Measurements from ENCODE around the gene LRFN4. TPM values are rescaled to one million over a fixed set of nuclear protein-coding genes. Genes with fewer than 3 reads are reported as not detected.

LRFN4 gene
- total and polyA plus RNA-seq, 10 of the 15 experiments (the other 5 are each of a cell fraction or from before 2014, with no cell fraction given) = 0.03 to 43.8 (median 4.9) TPM

DNA sequence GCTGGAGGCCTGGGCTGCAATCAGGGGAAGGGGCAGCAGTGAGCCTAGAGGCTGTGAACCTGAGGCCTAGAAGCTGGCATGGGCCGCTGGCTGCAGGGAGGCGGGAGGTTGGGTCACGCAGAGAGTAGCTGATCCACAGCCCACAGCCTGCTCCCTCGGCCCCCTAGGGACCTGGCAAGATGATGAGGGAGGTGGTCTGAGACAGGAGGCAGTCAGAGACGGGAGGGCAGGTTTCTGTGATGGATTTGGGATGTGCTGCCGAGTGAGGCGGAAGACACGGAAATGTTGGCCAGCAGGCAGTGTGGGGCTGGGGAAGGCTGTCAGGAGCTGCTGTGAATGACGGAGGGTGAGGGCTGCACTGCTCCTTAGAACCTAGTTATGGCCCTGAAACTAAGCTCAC, 22.7 kb downstream of the LRFN4 start:
- TF ChIP-seq BCL11A (IDR thresholded peaks at IDR 0.05; ENCODE audit: low read depth, low read length) = no peak
- TF ChIP-seq SREBF1 (IDR thresholded peaks at IDR 0.05; ENCODE audit: low read length) = no peak
- TF ChIP-seq CREM (IDR thresholded peaks at IDR 0.05; ENCODE audit: low read depth) = no peak
- TF ChIP-seq CHD2 (IDR thresholded peaks at IDR 0.05; ENCODE audit: borderline replicate concordance, low read depth, low read length) = no peak
- Histone ChIP-seq H4K20me1 (ENCODE audit: control insufficient read depth, insufficient read depth) (no peaks in the 10 kb centered on the region), H3K4me2 (ENCODE audit: control insufficient read depth, insufficient read depth) (no peak overlapping the region), H3K27ac (ENCODE audit: control insufficient read depth, insufficient read depth) (no peak overlapping the region), H3K4me1 (ENCODE audit: control insufficient read depth, insufficient read depth, low read length) (peaks cover 3% of the 10 kb centered on the region; the same call in 1 of the 2 replicates), H2AFZ (ENCODE audit: control insufficient read depth, low read depth, low read length) (no peak overlapping the region), H3K9me3 (replicated peaks; ENCODE audit: control insufficient read depth, insufficient read depth, low read length) (no peaks in the 10 kb centered on the region), H3K36me3 (ENCODE audit: control insufficient read depth in 2 of 2, insufficient read depth in 2 of 2, low read length in 1 of 2) (no peaks in the 10 kb centered on the region), H3K9ac (ENCODE audit: control insufficient read depth, insufficient read depth, low read length) (no peak overlapping the region), H3K79me2 (ENCODE audit: control insufficient read depth, insufficient read depth, low read length) (no peaks in the 10 kb centered on the region), H3K4me3 (no peak overlapping the region), H3K27me3 (replicated peaks in 1 of 2; ENCODE audit: control insufficient read depth in 2 of 2, insufficient read depth in 2 of 2, low read length in 1 of 2) (peaks cover 0 to 1% of the 10 kb centered on the region in 2 experiments; a peak in 2 of 4 replicates)
- POLR2A ChIA-PET = no interaction called here
- FAIRE-seq = no peak
- SMC1A ChIA-PET (ENCODE audit: uncharacterized antibody, unreplicated experiment) = no interaction called here
- CTCF ChIA-PET = no interaction called here
- no TSS peak for BruUV-seq (replicated peaks)
- WGBS (ENCODE audit: insufficient coverage, insufficient replicate concordance, low lambda C conversion rate, missing lambda C conversion rate) = 62% methylated on average over 9 of the region's 9 CpGs
- in situ Hi-C loops (cut with MboI) (no loop called here), intact Hi-C loops (cut with micrococcal nuclease; ENCODE audit: unreplicated experiment) (no loop called here)
- RAD21 ChIA-PET (ENCODE audit: unreplicated experiment) = interaction anchor here (1.4 kb wide), 1 partner anchor 171 kb away, joined by 3 read pairs; no protein-coding TSS in a partner anchor
- ATAC-seq = no peak
- DNase-seq (ENCODE audit: low read depth, low spot score) = no peak

GRCh38 chr11:66879999-66880398, 23.1 kb downstream of the LRFN4 start:
- H4K20me1 ChIP-seq (ENCODE audit: control insufficient read depth, insufficient read depth) = no peaks in the 10 kb centered on the region
- H3K4me2 ChIP-seq (ENCODE audit: control insufficient read depth, insufficient read depth) = no peak overlapping the region
- intact Hi-C loops (cut with micrococcal nuclease; ENCODE audit: unreplicated experiment) (no loop called here), in situ Hi-C loops (cut with MboI) (loop anchor here (5.0 kb wide), 1 partner anchor 188 kb away; no protein-coding TSS in a partner anchor)
- ChIA-PET POLR2A (no interaction called here), RAD21 (ENCODE audit: unreplicated experiment) (interaction anchor here (1.4 kb wide), 1 partner anchor 172 kb away, joined by 3 read pairs; no protein-coding TSS in a partner anchor), SMC1A (ENCODE audit: uncharacterized antibody, unreplicated experiment) (no interaction called here), CTCF (no interaction called here)
- no peak for DNase-seq (ENCODE audit: low read depth, low spot score)
- H3K36me3 ChIP-seq (ENCODE audit: control insufficient read depth in 2 of 2, insufficient read depth in 2 of 2, low read length in 1 of 2) = no peaks in the 10 kb centered on the region
- no peak for TF ChIP-seq PML (IDR thresholded peaks at IDR 0.05; ENCODE audit: low read length)
- no peak for TF ChIP-seq ESRRA (IDR thresholded peaks at IDR 0.05; ENCODE audit: low read length)
- TF ChIP-seq POLR2AphosphoS2 (IDR thresholded peaks at IDR 0.05; ENCODE audit: low read depth, low read length) = no peak
- TF ChIP-seq EZH2 (IDR thresholded peaks at IDR 0.05; ENCODE audit: borderline replicate concordance, control insufficient read depth, low read depth, low read length) = no peak
- TF ChIP-seq, protein P1, sequence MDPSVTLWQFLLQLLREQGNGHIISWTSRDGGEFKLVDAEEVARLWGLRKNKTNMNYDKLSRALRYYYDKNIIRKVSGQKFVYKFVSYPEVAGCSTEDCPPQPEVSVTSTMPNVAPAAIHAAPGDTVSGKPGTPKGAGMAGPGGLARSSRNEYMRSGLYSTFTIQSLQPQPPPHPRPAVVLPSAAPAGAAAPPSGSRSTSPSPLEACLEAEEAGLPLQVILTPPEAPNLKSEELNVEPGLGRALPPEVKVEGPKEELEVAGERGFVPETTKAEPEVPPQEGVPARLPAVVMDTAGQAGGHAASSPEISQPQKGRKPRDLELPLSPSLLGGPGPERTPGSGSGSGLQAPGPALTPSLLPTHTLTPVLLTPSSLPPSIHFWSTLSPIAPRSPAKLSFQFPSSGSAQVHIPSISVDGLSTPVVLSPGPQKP (IDR thresholded peaks at IDR 0.05; ENCODE audit: low read depth, low read length) = no peak
- no peak for TF ChIP-seq PAX5 (IDR thresholded peaks at IDR 0.05; ENCODE audit: borderline replicate concordance, low read depth, low read length)
- TF ChIP-seq CEBPB (IDR thresholded peaks at IDR 0.05; ENCODE audit: borderline replicate concordance in 1 of 2, low read depth in 2 of 2, low read length in 2 of 2) = no peak
- no peak for TF ChIP-seq RFX5 (IDR thresholded peaks at IDR 0.05; ENCODE audit: low read depth, low read length)
- no peak for TF ChIP-seq POU2F2 (IDR thresholded peaks at IDR 0.05; ENCODE audit: borderline replicate concordance, low read depth, low read length)
- no peak for TF ChIP-seq ZNF384 (IDR thresholded peaks at IDR 0.05; ENCODE audit: borderline replicate concordance, low read depth, low read length)
- no peak for TF ChIP-seq JUNB (IDR thresholded peaks at IDR 0.05)
- no peak overlapping the region for H3K9ac ChIP-seq (ENCODE audit: control insufficient read depth, insufficient read depth, low read length)
- no peak for FAIRE-seq
- no peaks in the 10 kb centered on the region for H3K9me3 ChIP-seq (replicated peaks; ENCODE audit: control insufficient read depth, insufficient read depth, low read length)
- H3K4me3 ChIP-seq = no peak overlapping the region
- H3K27ac ChIP-seq (ENCODE audit: control insufficient read depth, insufficient read depth) = no peak overlapping the region
- whole genome bisulfite sequencing (ENCODE audit: insufficient coverage, insufficient replicate concordance, low lambda C conversion rate, missing lambda C conversion rate) = 59% methylated on average over 8 of the region's 8 CpGs
- ATAC-seq = no peak
- H2AFZ ChIP-seq (ENCODE audit: control insufficient read depth, low read depth, low read length) = no peak overlapping the region
- no TSS peak for BruUV-seq (replicated peaks)
- H3K27me3 ChIP-seq (replicated peaks in 1 of 2; ENCODE audit: control insufficient read depth in 2 of 2, insufficient read depth in 2 of 2, low read length in 1 of 2) = peaks cover 0 to 1% of the 10 kb centered on the region in 2 experiments; a peak in 2 of 4 replicates
- no peaks in the 10 kb centered on the region for H3K79me2 ChIP-seq (ENCODE audit: control insufficient read depth, insufficient read depth, low read length)
- H3K4me1 ChIP-seq (ENCODE audit: control insufficient read depth, insufficient read depth, low read length) = peaks cover 3% of the 10 kb centered on the region; the same call in 1 of the 2 replicates
